ENCODE results near the gene NKRF. TPM values are rescaled to one million over a fixed set of nuclear protein-coding genes. Genes with fewer than 3 reads are reported as not detected.

NKRF gene
- total RNA-seq = 10 to 100 TPM; 27.2 to 28.4 TPM
- polyA plus RNA-seq = 7.5 TPM

- Mint-ChIP-seq H3K36me3 (peaks cover 0 to 17% (median 0%) of the 10 kb centered on the region in 3 donors), H3K27me3 (peaks cover 0 to 3% of the 10 kb centered on the region in 2 donors), H3K27ac (peak within 1 kb of the TSS; percentile 97 to 99 (median 99)), H3K4me3 (peak within 1 kb of the TSS; percentile 93 to 98 (median 94)), H3K4me1 (peaks cover 27 to 51% (median 45%) of the 10 kb centered on the region in 3 donors), H3K9me3 (no peaks in the 10 kb centered on the region)
- CTCF ChIA-PET = interaction anchor here (1.0 to 2.0 kb wide), 2 partner anchors 123 to 147 kb away, joined by 4 to 7 read pairs; no protein-coding TSS in a partner anchor
- Histone ChIP-seq H3K4me3 (ENCODE audit: low read length) (peak within 1 kb of the TSS; percentile 75), H3K4me1 (ENCODE audit: insufficient read depth, low read length) (peaks cover 6% of the 10 kb centered on the region), H3K9me3 (ENCODE audit: low read length) (no peaks in the 10 kb centered on the region), H3K27ac (ENCODE audit: low read depth, low read length) (peak within 1 kb of the TSS; percentile 86), H3K36me3 (ENCODE audit: insufficient read depth, low read length) (no peaks in the 10 kb centered on the region), H3K27me3 (ENCODE audit: insufficient read depth, low read length, poor library complexity, severe bottlenecking) (no peaks in the 10 kb centered on the region)
- DNase-seq = peak; percentile 82 to 94 (median 87)
- POLR2A ChIA-PET = interaction anchor here (0.5 to 2.3 kb wide), 11 partner anchors 10 to 334 kb away, joined by 3 to 20 read pairs (median 5); partner anchors contain the start of genes RPL39, SLC25A5, SOWAHD and UBE2A
These were observed at the start of gene NKRF for GRCh38 chrX:119606280-119607017. TSS of gene NKRF (minus strand) at chrX:119606424.

- H3K36me3 Mint-ChIP-seq = peaks cover 19 to 74% (median 40%) of the 10 kb centered on the region in 3 donors
These were observed 48.9 kb upstream of the NKRF start for GRCh38 chrX:119655125-119655524.

GRCh38 chrX:119654112-119654531, 47.9 kb upstream of the NKRF start:
- Histone ChIP-seq H3K4me3 (ENCODE audit: low read length) (no peak overlapping the region), H3K27me3 (ENCODE audit: insufficient read depth, low read length, poor library complexity, severe bottlenecking) (no peaks in the 10 kb centered on the region), H3K9me3 (ENCODE audit: low read length) (no peaks in the 10 kb centered on the region), H3K36me3 (ENCODE audit: insufficient read depth, low read length) (peaks cover 19% of the 10 kb centered on the region), H3K4me1 (ENCODE audit: insufficient read depth, low read length) (peaks cover 7% of the 10 kb centered on the region), H3K27ac (ENCODE audit: low read depth, low read length) (no peak overlapping the region)
- peak overlapping the region in 5 of 8 donors; percentile 57 to 92 (median 88) for H3K27ac Mint-ChIP-seq
- CTCF ChIA-PET = no interaction called here
- H3K9me3 Mint-ChIP-seq = no peaks in the 10 kb centered on the region
- H3K27me3 Mint-ChIP-seq = no peaks in the 10 kb centered on the region
- DNase-seq = peak in 1 of 5 donors; percentile 44
- POLR2A ChIA-PET = no interaction called here
- no peak overlapping the region for H3K4me3 Mint-ChIP-seq
- H3K4me1 Mint-ChIP-seq = peaks cover 25 to 39% (median 33%) of the 10 kb centered on the region in 3 donors
- H3K36me3 Mint-ChIP-seq = peaks cover 22 to 71% (median 39%) of the 10 kb centered on the region in 3 donors

More at GRCh38 chrX:119655125-119655524, 48.9 kb upstream of the NKRF start:
- Histone ChIP-seq H3K9me3 (ENCODE audit: low read length) (no peaks in the 10 kb centered on the region), H3K27me3 (ENCODE audit: insufficient read depth, low read length, poor library complexity, severe bottlenecking) (no peaks in the 10 kb centered on the region), H3K4me1 (ENCODE audit: insufficient read depth, low read length) (peaks cover 7% of the 10 kb centered on the region), H3K36me3 (ENCODE audit: insufficient read depth, low read length) (peaks cover 16% of the 10 kb centered on the region), H3K4me3 (ENCODE audit: low read length) (no peak overlapping the region), H3K27ac (ENCODE audit: low read depth, low read length) (no peak overlapping the region)
- H3K4me1 Mint-ChIP-seq = peaks cover 24 to 41% (median 34%) of the 10 kb centered on the region in 3 donors
- H3K27me3 Mint-ChIP-seq = no peaks in the 10 kb centered on the region
- H3K27ac Mint-ChIP-seq = peak overlapping the region; percentile 70 to 92 (median 84)
- H3K4me3 Mint-ChIP-seq = peak overlapping the region in 2 of 7 donors; percentile 67 to 72
- DNase-seq = peak in 1 of 5 donors; percentile 16
- POLR2A ChIA-PET = no interaction called here
- H3K9me3 Mint-ChIP-seq = no peaks in the 10 kb centered on the region
- CTCF ChIA-PET = no interaction called here

- no peak overlapping the region for H3K27ac ChIP-seq (ENCODE audit: low read depth, low read length)
- H3K27me3 ChIP-seq (ENCODE audit: insufficient read depth, low read length, poor library complexity, severe bottlenecking) = no peaks in the 10 kb centered on the region
- H3K4me3 ChIP-seq (ENCODE audit: low read length) = no peak overlapping the region
- H3K4me1 ChIP-seq (ENCODE audit: insufficient read depth, low read length) = peaks cover 12% of the 10 kb centered on the region
- Mint-ChIP-seq H3K4me3 (peak overlapping the region in 6 of 7 donors; percentile 37 to 74 (median 61)), H3K4me1 (peaks cover 33 to 50% (median 41%) of the 10 kb centered on the region in 3 donors), H3K27me3 (no peaks in the 10 kb centered on the region), H3K36me3 (peaks cover 24 to 70% (median 27%) of the 10 kb centered on the region in 3 donors), H3K27ac (peak overlapping the region; percentile 92 to 100 (median 94)), H3K9me3 (no peaks in the 10 kb centered on the region)
- no peak for DNase-seq
- H3K36me3 ChIP-seq (ENCODE audit: insufficient read depth, low read length) = peaks cover 27% of the 10 kb centered on the region
- ChIA-PET POLR2A (interaction anchor here (1.2 kb wide), 1 partner anchor 30 kb away, joined by 3 read pairs; no protein-coding TSS in a partner anchor), CTCF (interaction anchor here (1.1 to 1.9 kb wide), 4 partner anchors 43 to 166 kb away, joined by 3 to 6 read pairs (median 4); no protein-coding TSS in a partner anchor)
- H3K9me3 ChIP-seq (ENCODE audit: low read length) = no peaks in the 10 kb centered on the region
These were observed 42.2 kb upstream of the NKRF start for GRCh38 chrX:119648421-119648775.

GRCh38 chrX:119647552-119648420, 41.6 kb upstream of the NKRF start:
- POLR2A ChIA-PET = interaction anchor here (1.2 kb wide), 1 partner anchor 31 kb away, joined by 3 read pairs; no protein-coding TSS in a partner anchor
- CTCF ChIA-PET = interaction anchor here (0.9 to 1.9 kb wide), 6 partner anchors 15 to 165 kb away, joined by 3 to 6 read pairs (median 3); partner anchors contain the start of gene SEPTIN6

GRCh38 chrX:119647089-119647488, 40.9 kb upstream of the NKRF start:
- Histone ChIP-seq H3K36me3 (ENCODE audit: insufficient read depth, low read length) (peaks cover 22% of the 10 kb centered on the region), H3K4me1 (ENCODE audit: insufficient read depth, low read length) (peaks cover 12% of the 10 kb centered on the region), H3K9me3 (ENCODE audit: low read length) (no peaks in the 10 kb centered on the region), H3K27me3 (ENCODE audit: insufficient read depth, low read length, poor library complexity, severe bottlenecking) (no peaks in the 10 kb centered on the region), H3K4me3 (ENCODE audit: low read length) (no peak overlapping the region), H3K27ac (ENCODE audit: low read depth, low read length) (no peak overlapping the region)
- ChIA-PET POLR2A (no interaction called here), CTCF (interaction anchor here (0.9 to 1.9 kb wide), 5 partner anchors 16 to 165 kb away, joined by 3 to 6 read pairs (median 3); partner anchors contain the start of gene SEPTIN6)
- H3K4me1 Mint-ChIP-seq = peaks cover 41 to 57% (median 42%) of the 10 kb centered on the region in 3 donors
- H3K4me3 Mint-ChIP-seq = peak overlapping the region in 4 of 7 donors; percentile 30 to 74 (median 60)
- H3K9me3 Mint-ChIP-seq = no peaks in the 10 kb centered on the region
- DNase-seq = no peak
- H3K36me3 Mint-ChIP-seq = peaks cover 17 to 70% (median 22%) of the 10 kb centered on the region in 3 donors
- peak overlapping the region in 7 of 8 donors; percentile 77 to 100 (median 95) for H3K27ac Mint-ChIP-seq
- no peaks in the 10 kb centered on the region for H3K27me3 Mint-ChIP-seq

More at GRCh38 chrX:119647552-119648420, 41.6 kb upstream of the NKRF start:
- Mint-ChIP-seq H3K27me3 (no peaks in the 10 kb centered on the region), H3K4me1 (peaks cover 38 to 57% (median 42%) of the 10 kb centered on the region in 3 donors), H3K36me3 (peaks cover 18 to 70% (median 22%) of the 10 kb centered on the region in 3 donors), H3K4me3 (peak overlapping the region; percentile 37 to 86 (median 61)), H3K9me3 (no peaks in the 10 kb centered on the region), H3K27ac (peak overlapping the region; percentile 92 to 100 (median 94))
- Histone ChIP-seq H3K4me3 (ENCODE audit: low read length) (no peak overlapping the region), H3K9me3 (ENCODE audit: low read length) (no peaks in the 10 kb centered on the region), H3K4me1 (ENCODE audit: insufficient read depth, low read length) (peaks cover 12% of the 10 kb centered on the region), H3K27me3 (ENCODE audit: insufficient read depth, low read length, poor library complexity, severe bottlenecking) (no peaks in the 10 kb centered on the region), H3K27ac (ENCODE audit: low read depth, low read length) (peak overlapping the region; percentile 38), H3K36me3 (ENCODE audit: insufficient read depth, low read length) (peaks cover 22% of the 10 kb centered on the region)
- peak in 4 of 5 donors; percentile 37 to 80 (median 51) for DNase-seq

- Histone ChIP-seq H3K4me3 (ENCODE audit: low read length) (no peak overlapping the region), H3K27ac (ENCODE audit: low read depth, low read length) (no peak overlapping the region), H3K27me3 (ENCODE audit: insufficient read depth, low read length, poor library complexity, severe bottlenecking) (no peaks in the 10 kb centered on the region), H3K36me3 (ENCODE audit: insufficient read depth, low read length) (peaks cover 22% of the 10 kb centered on the region), H3K9me3 (ENCODE audit: low read length) (no peaks in the 10 kb centered on the region), H3K4me1 (ENCODE audit: insufficient read depth, low read length) (peaks cover 12% of the 10 kb centered on the region)
- Mint-ChIP-seq H3K36me3 (peaks cover 17 to 69% (median 22%) of the 10 kb centered on the region in 3 donors), H3K4me3 (peak overlapping the region; percentile 8 to 71 (median 42)), H3K4me1 (peaks cover 41 to 61% (median 44%) of the 10 kb centered on the region in 3 donors), H3K9me3 (no peaks in the 10 kb centered on the region), H3K27ac (peak overlapping the region; percentile 70 to 100 (median 94)), H3K27me3 (no peaks in the 10 kb centered on the region)
- peak in 1 of 5 donors; percentile 27 for DNase-seq
- POLR2A ChIA-PET = interaction anchor here (0.6 kb wide), 1 partner anchor 79 kb away, joined by 4 read pairs; no protein-coding TSS in a partner anchor
- CTCF ChIA-PET = interaction anchor here (1.2 to 1.9 kb wide), 2 partner anchors 45 to 46 kb away, joined by 3 to 6 read pairs; partner anchors contain the start of gene SEPTIN6
These were observed 40.3 kb upstream of the NKRF start for GRCh38 chrX:119646515-119646914.

All from CD8-positive, alpha-beta memory T cell (primary cell).